ENCODE results near the gene DOCK4. TPM values are rescaled to one million over a fixed set of nuclear protein-coding genes. Genes with fewer than 3 reads are reported as not detected.

DOCK4 gene
- polyA plus RNA-seq, 1 donor: 8.1 TPM

- Histone ChIP-seq H3K27me3 (ENCODE audit: control insufficient read depth, insufficient read depth, low read length) (no peaks in the 10 kb centered on the region), H3K36me3 (ENCODE audit: control insufficient read depth, insufficient read depth, low read length) (no peaks in the 10 kb centered on the region)
- 100% methylated on average over 1 of the region's 3 CpGs for WGBS (ENCODE audit: insufficient coverage, low lambda C conversion rate)
Observed at GRCh38 chr7:112015146-112015545, 191.1 kb downstream of the DOCK4 start.

GRCh38 chr7:112014347-112014746 is 191.9 kb downstream of the DOCK4 start:
- no peaks in the 10 kb centered on the region for H3K9me3 ChIP-seq (ENCODE audit: control insufficient read depth, low read depth, low read length)
- H3K27ac ChIP-seq (ENCODE audit: low read length): no peak overlapping the region
- H3K36me3 ChIP-seq (ENCODE audit: control insufficient read depth, insufficient read depth, low read length): no peaks in the 10 kb centered on the region
- no peak for DNase-seq
- no peaks in the 10 kb centered on the region for H3K27me3 ChIP-seq (ENCODE audit: control insufficient read depth, insufficient read depth, low read length)
- H3K4me1 ChIP-seq (ENCODE audit: control insufficient read depth, insufficient read depth, low read length): peaks cover 11% of the 10 kb centered on the region
- H3K4me3 ChIP-seq (ENCODE audit: low read length): no peak overlapping the region
- no CpG with 5 or more reads among the region's 1 CpG for WGBS (ENCODE audit: insufficient coverage, low lambda C conversion rate)

More at GRCh38 chr7:112015146-112015545, 191.1 kb downstream of the DOCK4 start:
- Histone ChIP-seq H3K4me1 (ENCODE audit: control insufficient read depth, insufficient read depth, low read length) (peaks cover 11% of the 10 kb centered on the region), H3K9me3 (ENCODE audit: control insufficient read depth, low read depth, low read length) (no peaks in the 10 kb centered on the region), H3K4me3 (ENCODE audit: low read length) (no peak overlapping the region), H3K27ac (ENCODE audit: low read length) (no peak overlapping the region)
- no peak for DNase-seq

GRCh38 chr7:112013274-112013673 is 192.9 kb downstream of the DOCK4 start:
- Histone ChIP-seq H3K27me3 (ENCODE audit: control insufficient read depth, insufficient read depth, low read length) (no peaks in the 10 kb centered on the region), H3K9me3 (ENCODE audit: control insufficient read depth, low read depth, low read length) (no peaks in the 10 kb centered on the region), H3K36me3 (ENCODE audit: control insufficient read depth, insufficient read depth, low read length) (no peaks in the 10 kb centered on the region), H3K4me3 (ENCODE audit: low read length) (no peak overlapping the region), H3K4me1 (ENCODE audit: control insufficient read depth, insufficient read depth, low read length) (peaks cover 11% of the 10 kb centered on the region), H3K27ac (ENCODE audit: low read length) (no peak overlapping the region)
- peak; percentile 48 to 78 for DNase-seq
- no CpG with 5 or more reads among the region's 5 CpGs for WGBS (ENCODE audit: insufficient coverage, low lambda C conversion rate)

- Histone ChIP-seq H3K4me3 (ENCODE audit: low read length) (no peak overlapping the region), H3K9me3 (ENCODE audit: control insufficient read depth, low read depth, low read length) (no peaks in the 10 kb centered on the region), H3K36me3 (ENCODE audit: control insufficient read depth, insufficient read depth, low read length) (no peaks in the 10 kb centered on the region), H3K4me1 (ENCODE audit: control insufficient read depth, insufficient read depth, low read length) (peaks cover 11% of the 10 kb centered on the region), H3K27ac (ENCODE audit: low read length) (no peak overlapping the region), H3K27me3 (ENCODE audit: control insufficient read depth, insufficient read depth, low read length) (no peaks in the 10 kb centered on the region)
- DNase-seq: no peak
- WGBS (ENCODE audit: insufficient coverage, low lambda C conversion rate): 24% methylated on average over 2 of the region's 5 CpGs
Observed at GRCh38 chr7:112012242-112012641, 194.0 kb downstream of the DOCK4 start.

- no peak for DNase-seq
- Histone ChIP-seq H3K27ac (ENCODE audit: low read length) (no peak overlapping the region), H3K36me3 (ENCODE audit: control insufficient read depth, insufficient read depth, low read length) (no peaks in the 10 kb centered on the region), H3K27me3 (ENCODE audit: control insufficient read depth, insufficient read depth, low read length) (no peaks in the 10 kb centered on the region), H3K4me3 (ENCODE audit: low read length) (no peak overlapping the region), H3K9me3 (ENCODE audit: control insufficient read depth, low read depth, low read length) (no peaks in the 10 kb centered on the region), H3K4me1 (ENCODE audit: control insufficient read depth, insufficient read depth, low read length) (peaks cover 11% of the 10 kb centered on the region)
- WGBS (ENCODE audit: insufficient coverage, low lambda C conversion rate): no CpG with 5 or more reads among the region's 4 CpGs
Observed at GRCh38 chr7:112010994-112011393, 195.2 kb downstream of the DOCK4 start.

- Histone ChIP-seq H3K4me1 (ENCODE audit: control insufficient read depth, insufficient read depth, low read length) (peaks cover 11% of the 10 kb centered on the region), H3K9me3 (ENCODE audit: control insufficient read depth, low read depth, low read length) (no peaks in the 10 kb centered on the region), H3K4me3 (ENCODE audit: low read length) (no peak overlapping the region), H3K27ac (ENCODE audit: low read length) (no peak overlapping the region), H3K36me3 (ENCODE audit: control insufficient read depth, insufficient read depth, low read length) (no peaks in the 10 kb centered on the region), H3K27me3 (ENCODE audit: control insufficient read depth, insufficient read depth, low read length) (no peaks in the 10 kb centered on the region)
- no peak for DNase-seq
- WGBS (ENCODE audit: insufficient coverage, low lambda C conversion rate): no CpG with 5 or more reads among the region's 2 CpGs
Observed at GRCh38 chr7:112010109-112010508, 196.1 kb downstream of the DOCK4 start.

GRCh38 chr7:112009081-112009480 is 197.1 kb downstream of the DOCK4 start:
- H3K36me3 ChIP-seq (ENCODE audit: control insufficient read depth, insufficient read depth, low read length): no peaks in the 10 kb centered on the region
- no peak for DNase-seq
- peaks cover 8% of the 10 kb centered on the region for H3K4me1 ChIP-seq (ENCODE audit: control insufficient read depth, insufficient read depth, low read length)
- H3K27me3 ChIP-seq (ENCODE audit: control insufficient read depth, insufficient read depth, low read length): no peaks in the 10 kb centered on the region
- H3K27ac ChIP-seq (ENCODE audit: low read length): no peak overlapping the region
- H3K9me3 ChIP-seq (ENCODE audit: control insufficient read depth, low read depth, low read length): no peaks in the 10 kb centered on the region
- no peak overlapping the region for H3K4me3 ChIP-seq (ENCODE audit: low read length)

- H3K4me1 ChIP-seq (ENCODE audit: control insufficient read depth, insufficient read depth, low read length): peaks cover 4% of the 10 kb centered on the region
- no peak for DNase-seq
- H3K36me3 ChIP-seq (ENCODE audit: control insufficient read depth, insufficient read depth, low read length): no peaks in the 10 kb centered on the region
- H3K9me3 ChIP-seq (ENCODE audit: control insufficient read depth, low read depth, low read length): no peaks in the 10 kb centered on the region
- no peak overlapping the region for H3K27ac ChIP-seq (ENCODE audit: low read length)
- H3K4me3 ChIP-seq (ENCODE audit: low read length): no peak overlapping the region
- no peaks in the 10 kb centered on the region for H3K27me3 ChIP-seq (ENCODE audit: control insufficient read depth, insufficient read depth, low read length)
- WGBS (ENCODE audit: insufficient coverage, low lambda C conversion rate): 100% methylated on average over 3 of the region's 4 CpGs
Observed at GRCh38 chr7:112007185-112007584, 199.0 kb downstream of the DOCK4 start.

GRCh38 chr7:112006071-112006470 is 200.1 kb downstream of the DOCK4 start:
- WGBS (ENCODE audit: insufficient coverage, low lambda C conversion rate): no CpG with 5 or more reads among the region's 2 CpGs
- Histone ChIP-seq H3K27me3 (ENCODE audit: control insufficient read depth, insufficient read depth, low read length) (no peaks in the 10 kb centered on the region), H3K36me3 (ENCODE audit: control insufficient read depth, insufficient read depth, low read length) (no peaks in the 10 kb centered on the region), H3K4me3 (ENCODE audit: low read length) (no peak overlapping the region), H3K27ac (ENCODE audit: low read length) (no peak overlapping the region), H3K4me1 (ENCODE audit: control insufficient read depth, insufficient read depth, low read length) (no peaks in the 10 kb centered on the region), H3K9me3 (ENCODE audit: control insufficient read depth, low read depth, low read length) (no peaks in the 10 kb centered on the region)
- no peak for DNase-seq

GRCh38 chr7:112005205-112005775 is 200.9 kb downstream of the DOCK4 start:
- no peaks in the 10 kb centered on the region for H3K27me3 ChIP-seq (ENCODE audit: control insufficient read depth, insufficient read depth, low read length)
- no peak for DNase-seq
- no peak overlapping the region for H3K4me3 ChIP-seq (ENCODE audit: low read length)
- no peaks in the 10 kb centered on the region for H3K36me3 ChIP-seq (ENCODE audit: control insufficient read depth, insufficient read depth, low read length)
- no CpG with 5 or more reads among the region's 1 CpG for WGBS (ENCODE audit: insufficient coverage, low lambda C conversion rate)
- H3K4me1 ChIP-seq (ENCODE audit: control insufficient read depth, insufficient read depth, low read length): no peaks in the 10 kb centered on the region
- no peaks in the 10 kb centered on the region for H3K9me3 ChIP-seq (ENCODE audit: control insufficient read depth, low read depth, low read length)
- no peak overlapping the region for H3K27ac ChIP-seq (ENCODE audit: low read length)

GRCh38 chr7:112001091-112001826 is 204.9 kb downstream of the DOCK4 start:
- H3K36me3 ChIP-seq (ENCODE audit: control insufficient read depth, insufficient read depth, low read length): no peaks in the 10 kb centered on the region
- H3K27ac ChIP-seq (ENCODE audit: low read length): no peak overlapping the region
- no peak overlapping the region for H3K4me3 ChIP-seq (ENCODE audit: low read length)
- WGBS (ENCODE audit: insufficient coverage, low lambda C conversion rate): no CpG with 5 or more reads among the region's 6 CpGs
- no peak for DNase-seq
- H3K9me3 ChIP-seq (ENCODE audit: control insufficient read depth, low read depth, low read length): no peaks in the 10 kb centered on the region
- no peaks in the 10 kb centered on the region for H3K4me1 ChIP-seq (ENCODE audit: control insufficient read depth, insufficient read depth, low read length)
- no peaks in the 10 kb centered on the region for H3K27me3 ChIP-seq (ENCODE audit: control insufficient read depth, insufficient read depth, low read length)
